Naive B cell (primary cell): ENCODE measurements around the gene YTHDF1. TPM values are rescaled to one million over a fixed set of nuclear protein-coding genes. Genes with fewer than 3 reads are reported as not detected.

Experiments
- ATAC-seq, 2 donors: fragments of 150-1000 bp; cut with Tn5 transposase; 2 replicates each; pipeline ENCODE4 v1.10.0; 2021; ENCODE audit warnings: low read depth in 2 of 2, mild to moderate bottlenecking in 2 of 2, moderate library complexity in 2 of 2
- DNase-seq: peaks from one replicate; pipeline ENCODE4 v3.0.0; 2022
- H3K27ac Mint-ChIP-seq, 6 donors: one replicate each; pipeline ENCODE4 v1.8.0; 2020 to 2022; ENCODE audit warnings: mild to moderate bottlenecking in 6 of 6, mixed read lengths in 6 of 6, moderate library complexity in 5 of 6, inconsistent platforms in 2 of 6
- H3K27me3 Mint-ChIP-seq, 3 donors: one replicate each; pipeline ENCODE4 v1.8.0; 2021 to 2022; ENCODE audit warnings: mixed read lengths in 3 of 3, mild to moderate bottlenecking in 1 of 3
- H3K36me3 Mint-ChIP-seq, 2 donors: one replicate each; pipeline ENCODE4 v1.8.0; 2020 to 2022; ENCODE audit warnings: mixed read lengths in 2 of 2, inconsistent platforms in 1 of 2, mild to moderate bottlenecking in 1 of 2
- H3K4me1 Mint-ChIP-seq, 3 donors: one replicate each; pipeline ENCODE4 v1.8.0; 2020 to 2022; ENCODE audit warnings: mixed read lengths in 3 of 3, inconsistent platforms in 1 of 3, mild to moderate bottlenecking in 1 of 3, moderate library complexity in 1 of 3
- H3K4me3 Mint-ChIP-seq, 8 donors: one replicate each; pipeline ENCODE4 v1.8.0; 2020 to 2022; ENCODE audit warnings: mild to moderate bottlenecking in 8 of 8, mixed read lengths in 8 of 8, moderate library complexity in 8 of 8, inconsistent platforms in 2 of 8
- H3K9me3 Mint-ChIP-seq, 7 donors: one replicate each; pipeline ENCODE4 v1.8.0; 2020 to 2022; ENCODE audit warnings: mixed read lengths in 7 of 7, mild to moderate bottlenecking in 5 of 7, inconsistent platforms in 2 of 7, moderate library complexity in 1 of 7
- polyA plus RNA-seq, 6 donors: library from polyadenylated mRNA; unstranded; fragments of 300-500 nt; fragmentation: Illumina TruSeq; gene quantifications; one replicate each; pipeline ENCODE4 v1.2.3, GENCODE V29; 2021; ENCODE audit warnings: low read depth in 6 of 6

The YTHDF1 gene
- polyA plus RNA-seq, 6 donors from 2014 or later = 27.4 to 41.9 (median 34.6) TPM

DNA sequence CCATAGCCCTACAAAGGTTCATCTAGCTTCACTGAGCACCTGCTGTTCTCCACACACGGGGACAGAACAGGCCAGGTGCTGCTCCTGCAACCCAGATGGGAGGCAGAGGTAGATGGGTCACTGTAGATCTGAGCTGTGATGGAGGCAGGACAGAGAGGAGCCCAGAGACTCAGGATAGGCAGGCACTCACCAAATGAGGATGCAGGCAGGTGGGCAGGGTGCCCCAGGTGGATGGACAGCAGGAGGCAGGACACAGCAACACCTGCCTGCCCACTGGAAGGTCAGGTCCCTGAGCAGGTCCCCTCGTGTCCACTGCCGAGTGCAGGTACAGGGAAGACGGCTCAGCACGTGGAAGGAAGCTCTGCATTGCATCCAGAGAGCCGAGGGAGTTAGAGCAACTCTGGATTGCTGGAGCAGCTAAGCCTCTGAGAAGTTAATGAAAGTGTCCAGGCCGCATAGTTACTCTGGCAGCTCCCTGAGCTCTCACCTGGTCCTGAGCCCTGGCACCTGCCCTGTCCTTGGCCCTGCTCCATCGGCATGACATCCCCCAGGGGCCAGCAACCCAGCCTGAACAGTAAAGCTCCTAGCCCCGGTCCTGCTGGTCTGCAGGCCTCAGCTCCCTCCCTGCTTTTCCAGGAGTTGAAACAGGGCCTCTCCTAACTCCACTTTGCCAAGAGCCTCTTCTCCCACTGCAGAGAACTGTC, 4.9 kb upstream of the YTHDF1 start:
- Mint-ChIP-seq H3K4me3 (peak overlapping the region in 2 of 8 donors; percentile 41 to 68), H3K27ac (peak overlapping the region in 1 of 6 donors; percentile 37), H3K36me3 (no peaks in the 10 kb centered on the region), H3K27me3 (peaks cover 0 to 28% (median 21%) of the 10 kb centered on the region in 3 donors), H3K9me3 (no peaks in the 10 kb centered on the region), H3K4me1 (peaks cover 4 to 9% (median 6%) of the 10 kb centered on the region in 3 donors)
- DNase-seq (no peak), ATAC-seq (no peak)

DNA sequence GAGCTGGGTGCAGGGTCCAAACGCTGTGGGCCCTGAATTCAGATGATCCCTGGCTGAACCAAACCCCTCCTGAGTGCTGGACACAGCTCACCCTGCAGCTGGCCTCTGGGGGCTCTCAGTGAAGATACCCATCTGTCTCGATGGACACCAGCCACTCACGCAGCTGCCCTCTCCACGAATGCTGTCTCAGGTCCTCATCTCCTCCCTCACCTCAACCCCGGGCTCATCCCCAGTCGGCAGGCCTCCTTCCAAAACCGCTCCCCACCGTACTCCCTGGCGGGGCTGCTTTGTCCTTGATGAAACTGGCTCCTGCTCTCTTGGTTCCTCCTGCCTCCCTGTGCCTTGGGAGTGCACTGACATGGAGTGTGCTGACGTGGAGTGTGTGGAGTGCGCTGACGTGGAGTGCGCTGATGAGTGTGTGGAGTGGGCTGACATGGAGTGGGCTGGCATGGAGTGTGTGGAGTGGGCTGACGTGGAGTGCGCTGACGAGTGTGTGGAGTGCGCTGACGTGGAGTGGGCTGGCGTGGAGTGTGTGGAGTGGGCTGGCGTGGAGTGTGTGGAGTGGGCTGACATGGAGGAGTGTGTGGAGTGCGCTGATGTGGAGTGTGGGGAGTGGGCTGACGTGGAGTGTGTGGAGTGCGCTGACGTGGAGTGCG, 4.1 kb upstream of the YTHDF1 start:
- Mint-ChIP-seq H3K4me1 (peaks cover 10 to 14% (median 11%) of the 10 kb centered on the region in 3 donors), H3K9me3 (no peaks in the 10 kb centered on the region), H3K4me3 (peak overlapping the region in 1 of 8 donors; percentile 41), H3K27me3 (peaks cover 0 to 28% (median 21%) of the 10 kb centered on the region in 3 donors), H3K27ac (peak overlapping the region in 3 of 6 donors; percentile 15 to 94 (median 72)), H3K36me3 (no peaks in the 10 kb centered on the region)
- DNase-seq = no peak
- no peak for ATAC-seq

GRCh38 chr20:63219447-63219821, 3.5 kb upstream of the YTHDF1 start:
- Mint-ChIP-seq H3K4me1 (peaks cover 11 to 19% (median 14%) of the 10 kb centered on the region in 3 donors), H3K27ac (no peak overlapping the region), H3K36me3 (no peaks in the 10 kb centered on the region), H3K9me3 (no peaks in the 10 kb centered on the region), H3K27me3 (peaks cover 0 to 26% (median 21%) of the 10 kb centered on the region in 3 donors), H3K4me3 (peak overlapping the region in 2 of 8 donors; percentile 3 to 41)
- DNase-seq = no peak
- ATAC-seq = no peak

DNA sequence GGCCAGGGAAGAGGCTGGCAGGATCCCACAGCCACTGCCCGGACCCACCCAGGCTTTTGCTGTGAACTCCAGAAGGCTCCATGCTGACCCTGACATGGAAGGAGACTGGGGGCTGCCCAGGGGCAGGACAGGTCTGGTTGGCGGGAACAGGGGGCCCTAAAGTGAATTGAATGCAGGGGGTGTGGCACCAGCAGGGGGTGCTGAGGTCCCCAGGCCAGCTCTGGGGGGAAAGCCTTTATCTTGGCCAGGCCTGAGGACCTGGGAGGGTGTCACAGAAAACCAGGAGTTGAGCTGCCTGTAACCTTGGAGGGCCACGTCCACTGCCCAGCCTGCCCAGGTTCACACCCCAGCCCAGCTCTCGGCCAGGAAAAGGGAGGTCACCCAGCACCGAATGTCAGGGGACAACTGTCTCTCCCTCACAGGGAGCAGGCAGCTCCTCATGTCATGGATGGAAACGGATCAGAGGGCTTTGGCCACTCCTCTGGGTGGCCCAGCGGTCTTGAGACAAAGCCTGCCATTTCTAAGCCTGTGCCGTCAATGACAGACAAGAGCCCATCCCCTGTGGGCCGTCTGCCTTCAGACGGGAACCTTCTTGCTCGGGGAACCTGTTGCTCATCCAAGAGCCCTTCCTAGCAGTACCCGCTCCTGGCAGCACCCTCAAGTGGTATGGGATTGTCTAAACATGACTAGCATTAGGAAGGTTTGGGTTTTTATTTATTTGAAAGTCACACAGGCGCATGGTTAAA, 2.9 kb upstream of the YTHDF1 start:
- no peak for DNase-seq
- H3K4me3 Mint-ChIP-seq = peak overlapping the region in 1 of 8 donors; percentile 18
- no peak overlapping the region for H3K27ac Mint-ChIP-seq
- ATAC-seq = no peak
- H3K9me3 Mint-ChIP-seq = no peaks in the 10 kb centered on the region
- peaks cover 0 to 1% of the 10 kb centered on the region in 2 donors for H3K36me3 Mint-ChIP-seq
- peaks cover 17 to 25% (median 20%) of the 10 kb centered on the region in 3 donors for H3K4me1 Mint-ChIP-seq
- peaks cover 0 to 21% (median 20%) of the 10 kb centered on the region in 3 donors for H3K27me3 Mint-ChIP-seq

DNA sequence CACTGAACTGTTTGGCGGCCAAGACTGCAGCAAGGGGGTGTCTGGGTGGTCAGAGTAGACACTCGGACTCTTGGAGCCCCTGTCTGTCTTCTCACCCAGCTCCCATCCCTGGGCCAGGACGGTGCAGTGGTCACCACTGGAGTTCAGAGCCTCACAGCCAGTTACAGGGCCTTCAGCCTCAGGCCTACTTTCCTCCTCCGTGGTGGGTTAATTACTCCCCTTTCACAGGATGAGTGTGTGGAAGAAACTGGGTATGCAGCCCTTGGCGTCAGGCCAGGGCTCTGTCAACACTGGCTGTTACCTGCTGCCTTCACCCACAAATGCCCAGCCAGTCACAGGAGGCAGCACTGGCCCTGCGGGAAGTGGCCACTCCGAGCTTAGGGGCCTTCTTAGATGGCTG, 1.8 kb upstream of the YTHDF1 start:
- peak overlapping the region in 3 of 8 donors; percentile 9 to 82 (median 10) for H3K4me3 Mint-ChIP-seq
- ATAC-seq (no peak), DNase-seq (no peak)
- peaks cover 0 to 7% of the 10 kb centered on the region in 2 donors for H3K36me3 Mint-ChIP-seq
- peak overlapping the region in 1 of 6 donors; percentile 49 for H3K27ac Mint-ChIP-seq
- H3K4me1 Mint-ChIP-seq = peaks cover 23 to 33% (median 28%) of the 10 kb centered on the region in 3 donors
- H3K27me3 Mint-ChIP-seq = peaks cover 0 to 21% (median 18%) of the 10 kb centered on the region in 3 donors
- H3K9me3 Mint-ChIP-seq = no peaks in the 10 kb centered on the region

DNA sequence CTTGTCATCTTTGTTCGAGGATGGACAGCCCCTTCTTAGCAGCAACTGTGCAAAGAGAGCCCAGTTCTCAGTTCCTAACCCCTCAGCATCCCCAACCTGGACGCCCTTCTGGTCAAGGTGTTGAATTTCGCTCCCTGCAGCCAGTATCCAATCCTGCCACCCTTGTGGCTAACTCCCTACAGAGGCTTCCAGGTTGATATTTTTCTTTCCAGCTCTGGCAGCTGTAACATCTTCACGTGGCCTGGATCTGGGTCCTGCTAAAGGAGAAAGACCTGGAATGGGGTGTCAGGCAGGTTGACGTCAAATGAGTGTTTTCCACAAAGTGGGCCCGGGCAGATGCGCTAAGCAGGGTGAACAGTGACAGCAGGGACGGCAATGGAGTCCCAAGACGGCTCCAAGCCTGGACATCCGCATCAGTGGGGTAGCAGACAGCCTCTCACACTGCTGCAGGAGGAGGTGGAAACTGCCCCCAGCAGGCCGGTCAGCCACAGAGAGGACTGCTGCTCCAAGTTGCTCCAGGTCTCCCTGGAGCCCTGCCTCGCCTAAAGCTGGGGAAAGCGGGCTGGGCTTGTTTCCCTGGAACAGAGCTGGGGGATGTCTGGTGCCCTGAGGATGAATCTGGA, 1.0 kb upstream of the YTHDF1 start:
- Mint-ChIP-seq H3K36me3 (peaks cover 0 to 7% of the 10 kb centered on the region in 2 donors), H3K27ac (peak overlapping the region; percentile 63 to 97 (median 92)), H3K4me3 (peak overlapping the region; percentile 79 to 90 (median 86)), H3K4me1 (peaks cover 26 to 40% (median 35%) of the 10 kb centered on the region in 3 donors), H3K9me3 (no peaks in the 10 kb centered on the region), H3K27me3 (peaks cover 0 to 16% (median 13%) of the 10 kb centered on the region in 3 donors)
- DNase-seq (no peak), ATAC-seq (no peak)

DNA sequence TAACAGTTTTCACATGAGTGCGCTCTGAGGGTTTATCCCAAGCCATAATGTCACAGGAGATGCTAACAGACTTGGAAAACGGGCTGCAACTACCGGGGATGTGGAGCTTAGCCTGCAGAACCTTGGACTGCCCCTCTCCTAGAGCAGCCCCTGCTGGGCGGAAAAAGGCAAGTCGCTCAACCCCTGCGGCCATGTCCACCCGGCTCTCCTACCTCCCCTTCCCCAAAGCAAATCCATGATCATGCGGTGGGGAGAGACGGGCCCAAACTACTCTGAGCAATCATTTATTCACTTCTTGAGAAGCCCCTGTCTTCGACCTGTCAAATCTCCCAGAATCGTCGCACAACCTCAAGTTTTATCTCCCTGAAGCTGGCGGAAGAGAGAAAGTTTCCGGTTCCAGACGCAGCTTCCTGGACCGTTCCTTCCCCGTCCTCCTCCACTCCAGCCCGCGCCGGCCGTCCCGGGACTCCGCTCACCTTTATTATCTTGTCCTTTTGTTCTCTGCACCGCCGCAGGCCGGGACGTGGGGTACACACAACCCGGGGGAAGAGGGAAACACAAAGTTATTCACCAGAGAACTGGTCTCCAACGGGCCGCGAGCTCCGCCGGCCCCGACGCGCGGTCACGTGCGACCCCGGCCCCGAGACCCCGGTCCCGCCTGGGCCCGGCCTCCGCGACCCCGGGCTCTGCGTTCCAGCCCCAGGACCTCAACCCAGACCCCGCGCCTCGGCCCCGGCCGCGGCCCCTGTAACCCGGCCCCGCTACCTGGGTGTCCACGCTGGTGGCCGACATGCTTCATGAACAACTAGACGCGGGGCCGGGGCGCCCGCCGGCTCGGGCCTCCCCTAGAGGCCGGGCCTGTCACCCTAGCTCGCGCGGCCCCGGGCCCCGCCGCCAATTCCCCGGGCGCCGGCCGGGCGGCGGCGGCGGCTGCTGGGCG, 560 bp downstream of the YTHDF1 start:
- H3K27ac Mint-ChIP-seq = peak overlapping the region in 4 of 6 donors; percentile 76 to 95 (median 85)
- no peaks in the 10 kb centered on the region for H3K9me3 Mint-ChIP-seq
- peaks cover 35 to 52% (median 49%) of the 10 kb centered on the region in 3 donors for H3K4me1 Mint-ChIP-seq
- H3K4me3 Mint-ChIP-seq = peak overlapping the region; percentile 83 to 94 (median 90)
- peaks cover 0 to 7% (median 6%) of the 10 kb centered on the region in 3 donors for H3K27me3 Mint-ChIP-seq
- DNase-seq = no peak
- peaks cover 0 to 7% of the 10 kb centered on the region in 2 donors for H3K36me3 Mint-ChIP-seq
- no peak for ATAC-seq

GRCh38 chr20:63214514-63214913, 1.4 kb downstream of the YTHDF1 start:
- ATAC-seq = no peak
- Mint-ChIP-seq H3K27ac (peak overlapping the region in 4 of 6 donors; percentile 33 to 95 (median 80)), H3K9me3 (no peaks in the 10 kb centered on the region), H3K27me3 (no peaks in the 10 kb centered on the region), H3K4me3 (peak overlapping the region; percentile 71 to 94 (median 89)), H3K4me1 (peaks cover 35 to 57% (median 52%) of the 10 kb centered on the region in 3 donors), H3K36me3 (peaks cover 0 to 7% of the 10 kb centered on the region in 2 donors)
- DNase-seq = no peak

GRCh38 chr20:63212792-63213191, 3.1 kb downstream of the YTHDF1 start:
- ATAC-seq = no peak
- no peaks in the 10 kb centered on the region for H3K9me3 Mint-ChIP-seq
- H3K4me3 Mint-ChIP-seq = peak overlapping the region in 2 of 8 donors; percentile 32 to 79
- peak overlapping the region in 1 of 6 donors; percentile 67 for H3K27ac Mint-ChIP-seq
- peaks cover 0 to 7% of the 10 kb centered on the region in 2 donors for H3K36me3 Mint-ChIP-seq
- DNase-seq = no peak
- H3K4me1 Mint-ChIP-seq = peaks cover 35 to 60% (median 55%) of the 10 kb centered on the region in 3 donors
- H3K27me3 Mint-ChIP-seq = no peaks in the 10 kb centered on the region

DNA sequence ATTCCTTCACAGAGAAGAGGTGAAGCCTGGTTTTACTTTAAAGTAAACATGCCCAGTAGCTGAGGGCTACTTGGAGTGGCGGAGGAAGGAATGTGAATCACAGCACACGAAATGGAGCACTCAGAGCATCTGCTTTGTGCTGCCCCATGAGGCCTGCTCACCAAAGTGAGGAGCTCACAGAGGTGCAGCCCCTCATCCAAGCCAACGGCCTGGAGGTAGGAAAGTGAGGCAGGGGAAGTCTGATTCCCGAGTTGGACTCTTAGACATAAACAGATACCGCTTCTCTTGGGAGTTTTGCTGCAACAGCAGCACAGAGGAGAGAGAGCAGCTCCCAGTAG, 3.6 kb downstream of the YTHDF1 start:
- peaks cover 35 to 60% (median 58%) of the 10 kb centered on the region in 3 donors for H3K4me1 Mint-ChIP-seq
- H3K36me3 Mint-ChIP-seq = peaks cover 0 to 7% of the 10 kb centered on the region in 2 donors
- H3K27ac Mint-ChIP-seq = peak overlapping the region in 1 of 6 donors; percentile 26
- H3K9me3 Mint-ChIP-seq = no peaks in the 10 kb centered on the region
- DNase-seq (no peak), ATAC-seq (no peak)
- H3K27me3 Mint-ChIP-seq = no peaks in the 10 kb centered on the region
- peak overlapping the region in 1 of 8 donors; percentile 79 for H3K4me3 Mint-ChIP-seq

GRCh38 chr20:63210011-63210605, 5.8 kb downstream of the YTHDF1 start:
- no peaks in the 10 kb centered on the region for H3K9me3 Mint-ChIP-seq
- H3K27me3 Mint-ChIP-seq = no peaks in the 10 kb centered on the region
- peak overlapping the region in 1 of 6 donors; percentile 15 for H3K27ac Mint-ChIP-seq
- peak overlapping the region in 1 of 8 donors; percentile 18 for H3K4me3 Mint-ChIP-seq
- peaks cover 31 to 69% (median 59%) of the 10 kb centered on the region in 3 donors for H3K4me1 Mint-ChIP-seq
- H3K36me3 Mint-ChIP-seq = peaks cover 5 to 7% of the 10 kb centered on the region in 2 donors
- DNase-seq (no peak), ATAC-seq (no peak)
